Common myeloid progenitor, CD34-positive (primary cell): ENCODE measurements around the gene XRCC4.
"Not testable (repeated sequence)": the region's sequence is repeated elsewhere in the genome, so short reads cannot be mapped to it uniquely, and the experiment has no call there.

Source experiments
- CTCF ChIA-PET: fragments of 350-600 bp; sonication (Branson Sonifier 250); formaldehyde crosslinking; loops from one replicate; lab custom pipeline; 2021; ENCODE audit warnings: antibody characterized with exemption; lab: Charles Lee
- POLR2A ChIA-PET: fragments of 350-600 bp; sonication (Branson Sonifier 250); formaldehyde crosslinking; loops from one replicate; lab custom pipeline; 2021; ENCODE audit warnings: antibody characterized with exemption; lab: Charles Lee
- DNase-seq, 3 donors: peaks; one replicate each; pipeline versions ENCODE4 v3.0.0 to v3.0.0-alpha.2; 2013
- H3K27ac ChIP-seq, 2 experiments: 1 replicate in 1 of 2; 2 replicates in 1 of 2; pipeline ENCODE4 v1.7.0; 2013; ENCODE audit warnings: inconsistent platforms in 2 of 2, low read length in 2 of 2, mild to moderate bottlenecking in 2 of 2, low read depth in 1 of 2, moderate library complexity in 1 of 2; ENCODE audit not compliant: severe bottlenecking in 2 of 2, insufficient read depth in 1 of 2, poor library complexity in 1 of 2
- H3K27me3 ChIP-seq, 5 experiments: replicated peaks in 2 of 5; 1 replicate in 3 of 5; 2 replicates in 2 of 5; pipeline versions ENCODE4 v1.6.1 to v1.7.0; 2013; ENCODE audit warnings: low read length in 4 of 5, mild to moderate bottlenecking in 2 of 5, moderate library complexity in 2 of 5, inconsistent platforms in 1 of 5; ENCODE audit not compliant: insufficient read depth in 5 of 5, control insufficient read depth in 4 of 5
- H3K36me3 ChIP-seq, 4 experiments: 1 replicate in 2 of 4; 2 replicates in 2 of 4; pipeline versions ENCODE4 v1.6.1 to v1.7.0; 2013; ENCODE audit warnings: low read length in 3 of 4, control low read depth in 1 of 4, mild to moderate bottlenecking in 1 of 4; ENCODE audit not compliant: control insufficient read depth in 4 of 4, insufficient read depth in 4 of 4
- H3K4me1 ChIP-seq, 4 experiments: 1 replicate in 3 of 4; 2 replicates in 1 of 4; pipeline versions ENCODE4 v1.6.1 to v1.7.1; 2013; ENCODE audit warnings: low read length in 3 of 4, mild to moderate bottlenecking in 3 of 4, control low read depth in 1 of 4, inconsistent platforms in 1 of 4, moderate library complexity in 1 of 4; ENCODE audit not compliant: control insufficient read depth in 4 of 4, insufficient read depth in 4 of 4; ENCODE audit errors: control extremely low read depth in 1 of 4
- H3K4me3 ChIP-seq, 7 experiments: 1 replicate in 4 of 7; 2 replicates in 3 of 7; pipeline versions ENCODE4 v1.5.1 to v1.7.0; 2013; ENCODE audit warnings: mild to moderate bottlenecking in 7 of 7, low read length in 6 of 7, moderate library complexity in 6 of 7, inconsistent platforms in 2 of 7, low read depth in 2 of 7, control low read depth in 1 of 7; ENCODE audit not compliant: insufficient read depth in 4 of 7, control insufficient read depth in 1 of 7; ENCODE audit errors: extremely low read depth in 1 of 7
- H3K9me3 ChIP-seq, 5 experiments: 1 replicate in 4 of 5; 2 replicates in 1 of 5; pipeline versions ENCODE4 v1.6.1 to v1.7.1; 2013; ENCODE audit warnings: low read length in 4 of 5, mild to moderate bottlenecking in 2 of 5, inconsistent platforms in 1 of 5, low read depth in 1 of 5, moderate library complexity in 1 of 5; ENCODE audit not compliant: control insufficient read depth in 4 of 5, insufficient read depth in 2 of 5; ENCODE audit errors: control extremely low read depth in 1 of 5
- WGBS: methylation state at CpG from one replicate; pipeline ENCODE4 v1.1.5; 2013; ENCODE audit not compliant: insufficient coverage; 5-methylcytosine and 5-hydroxymethylcytosine counted together

XRCC4 gene

GRCh38 chr5:83246071-83246470, 168.7 kb downstream of the XRCC4 start:
- Histone ChIP-seq H3K27ac (no peak overlapping the region), H3K36me3 (no peaks in the 10 kb centered on the region), H3K9me3 (no peaks in the 10 kb centered on the region), H3K4me3 (no peak overlapping the region), H3K27me3 (no peaks in the 10 kb centered on the region), H3K4me1 (no peaks in the 10 kb centered on the region)
- CTCF ChIA-PET, result no interaction called here
- no peak for DNase-seq
- WGBS, result no CpG with 5 or more reads among the region's 1 CpG
- POLR2A ChIA-PET, result no interaction called here

GRCh38 chr5:83249156-83249555, 171.8 kb downstream of the XRCC4 start:
- Histone ChIP-seq H3K36me3 (no peaks in the 10 kb centered on the region), H3K27me3 (no peaks in the 10 kb centered on the region), H3K4me3 (no peak overlapping the region), H3K27ac (no peak overlapping the region), H3K9me3 (no peaks in the 10 kb centered on the region), H3K4me1 (no peaks in the 10 kb centered on the region)
- no peak for DNase-seq
- POLR2A ChIA-PET, result no interaction called here
- 100% methylated on average over 2 of the region's 4 CpGs for WGBS
- CTCF ChIA-PET, result no interaction called here

- Histone ChIP-seq H3K4me3 (no peak overlapping the region), H3K36me3 (no peaks in the 10 kb centered on the region), H3K27me3 (no peaks in the 10 kb centered on the region), H3K4me1 (no peaks in the 10 kb centered on the region), H3K9me3 (no peaks in the 10 kb centered on the region), H3K27ac (no peak overlapping the region)
- no CpG with 5 or more reads among the region's 1 CpG for WGBS
- DNase-seq, result no peak
- CTCF ChIA-PET, result no interaction called here
- POLR2A ChIA-PET, result no interaction called here
Observed at GRCh38 chr5:83251849-83252248, 174.5 kb downstream of the XRCC4 start.

GRCh38 chr5:83253720-83254119, 176.4 kb downstream of the XRCC4 start:
- H3K27me3 ChIP-seq, result no peaks in the 10 kb centered on the region
- no peaks in the 10 kb centered on the region for H3K4me1 ChIP-seq
- no CpG with 5 or more reads among the region's 2 CpGs for WGBS
- no peak overlapping the region for H3K4me3 ChIP-seq
- H3K9me3 ChIP-seq, result no peaks in the 10 kb centered on the region
- CTCF ChIA-PET, result no interaction called here
- POLR2A ChIA-PET, result interaction anchor here (0.6 kb wide), 1 partner anchor 9 kb away, joined by 5 read pairs; no protein-coding TSS in a partner anchor
- no peak overlapping the region for H3K27ac ChIP-seq
- DNase-seq, result no peak
- no peaks in the 10 kb centered on the region for H3K36me3 ChIP-seq

- POLR2A ChIA-PET, result no interaction called here
- CTCF ChIA-PET, result no interaction called here
- H3K36me3 ChIP-seq, result peaks cover 0 to under 1% (median 0%) of the 10 kb centered on the region in 4 experiments
- H3K4me3 ChIP-seq, result no peak overlapping the region
- no peaks in the 10 kb centered on the region for H3K9me3 ChIP-seq
- no peaks in the 10 kb centered on the region for H3K27me3 ChIP-seq
- no peaks in the 10 kb centered on the region for H3K4me1 ChIP-seq
- no peak for DNase-seq
- H3K27ac ChIP-seq, result no peak overlapping the region
- no CpG with 5 or more reads among the region's 1 CpG for WGBS
Observed at GRCh38 chr5:83255268-83255667, 177.9 kb downstream of the XRCC4 start.

GRCh38 chr5:83256091-83256780, 178.9 kb downstream of the XRCC4 start:
- POLR2A ChIA-PET, result no interaction called here
- H3K27me3 ChIP-seq, result no peaks in the 10 kb centered on the region
- H3K4me1 ChIP-seq, result no peaks in the 10 kb centered on the region
- peaks cover 0 to 2% (median 0%) of the 10 kb centered on the region in 4 experiments for H3K36me3 ChIP-seq
- H3K27ac ChIP-seq, result no peak overlapping the region
- no CpG with 5 or more reads among the region's 2 CpGs for WGBS
- CTCF ChIA-PET, result no interaction called here
- no peak for DNase-seq
- H3K4me3 ChIP-seq, result no peak overlapping the region
- H3K9me3 ChIP-seq, result no peaks in the 10 kb centered on the region

GRCh38 chr5:83257684-83258083, 180.3 kb downstream of the XRCC4 start:
- DNase-seq, H3K4me3 ChIP-seq, H3K9me3 ChIP-seq, H3K27ac ChIP-seq, CTCF ChIA-PET, POLR2A ChIA-PET, H3K4me1 ChIP-seq, H3K27me3 ChIP-seq, H3K36me3 ChIP-seq: not testable (repeated sequence)
- WGBS, result 100% methylated on average over 1 of the region's 2 CpGs
